Caki2 (cell line): ENCODE measurements around the gene GPRASP1. TPM values are rescaled to one million over a fixed set of nuclear protein-coding genes. Genes with fewer than 3 reads are reported as not detected.
"Not testable (repeated sequence)": the region's sequence is repeated elsewhere in the genome, so short reads cannot be mapped to it uniquely, and the experiment has no call there.

Source experiments
- DNase-seq: peaks from one replicate; pipeline ENCODE4 v3.0.0-alpha.2; 2015; ENCODE audit warnings: low read depth
- in situ Hi-C: cut with HindIII; loops from 2 replicates; pipeline ENCODE4 v1.10.0; 2016; ENCODE audit warnings: low sequenced_read_pairs, low pct_unique_long_range_greater_than_20kb, mixed read lengths
- total RNA-seq: library from RNA; depleted of rRNA; stranded (reverse); fragments of >200 nt; shearing (Covaris generic); gene quantifications from 2 replicates; pipeline ENCODE4 v1.2.3, GENCODE V29; 2014; ENCODE audit warnings: low replicate concordance; rRNA removed

Gene GPRASP1, protein sequence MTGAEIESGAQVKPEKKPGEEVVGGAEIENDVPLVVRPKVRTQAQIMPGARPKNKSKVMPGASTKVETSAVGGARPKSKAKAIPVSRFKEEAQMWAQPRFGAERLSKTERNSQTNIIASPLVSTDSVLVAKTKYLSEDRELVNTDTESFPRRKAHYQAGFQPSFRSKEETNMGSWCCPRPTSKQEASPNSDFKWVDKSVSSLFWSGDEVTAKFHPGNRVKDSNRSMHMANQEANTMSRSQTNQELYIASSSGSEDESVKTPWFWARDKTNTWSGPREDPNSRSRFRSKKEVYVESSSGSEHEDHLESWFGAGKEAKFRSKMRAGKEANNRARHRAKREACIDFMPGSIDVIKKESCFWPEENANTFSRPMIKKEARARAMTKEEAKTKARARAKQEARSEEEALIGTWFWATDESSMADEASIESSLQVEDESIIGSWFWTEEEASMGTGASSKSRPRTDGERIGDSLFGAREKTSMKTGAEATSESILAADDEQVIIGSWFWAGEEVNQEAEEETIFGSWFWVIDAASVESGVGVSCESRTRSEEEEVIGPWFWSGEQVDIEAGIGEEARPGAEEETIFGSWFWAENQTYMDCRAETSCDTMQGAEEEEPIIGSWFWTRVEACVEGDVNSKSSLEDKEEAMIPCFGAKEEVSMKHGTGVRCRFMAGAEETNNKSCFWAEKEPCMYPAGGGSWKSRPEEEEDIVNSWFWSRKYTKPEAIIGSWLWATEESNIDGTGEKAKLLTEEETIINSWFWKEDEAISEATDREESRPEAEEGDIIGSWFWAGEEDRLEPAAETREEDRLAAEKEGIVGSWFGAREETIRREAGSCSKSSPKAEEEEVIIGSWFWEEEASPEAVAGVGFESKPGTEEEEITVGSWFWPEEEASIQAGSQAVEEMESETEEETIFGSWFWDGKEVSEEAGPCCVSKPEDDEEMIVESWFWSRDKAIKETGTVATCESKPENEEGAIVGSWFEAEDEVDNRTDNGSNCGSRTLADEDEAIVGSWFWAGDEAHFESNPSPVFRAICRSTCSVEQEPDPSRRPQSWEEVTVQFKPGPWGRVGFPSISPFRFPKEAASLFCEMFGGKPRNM (N-terminal part only)
- not detected in 2 replicates for total RNA-seq

- no peak for DNase-seq
- in situ Hi-C loops: no loop called here
Measured at GRCh38 chrX:102651242-102652011, at the start of gene GPRASP1. TSS of gene GPRASP1 (plus strand) at chrX:102651483. CDS start at chrX:102653914, 2,431 bp downstream.

DNA sequence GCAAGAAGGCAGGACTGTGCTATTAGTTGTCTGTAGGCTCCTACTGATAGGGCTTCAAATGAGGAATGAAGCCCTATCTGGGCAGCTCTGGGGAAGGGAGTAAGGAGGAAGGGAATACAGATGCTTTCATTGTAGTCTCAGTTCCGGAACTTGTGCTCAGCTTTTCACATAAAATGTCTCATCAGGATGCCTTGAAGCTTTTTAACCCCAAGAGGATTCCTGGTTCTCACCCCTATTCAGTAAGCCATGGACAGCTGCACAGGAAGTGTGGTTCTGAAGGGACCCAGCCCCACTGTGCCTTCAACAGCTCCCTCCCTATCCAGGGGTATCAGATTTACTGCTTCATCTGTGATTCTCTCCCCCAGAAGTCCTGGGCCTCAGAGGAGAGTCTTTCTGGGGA, 47.0 kb upstream of the GPRASP1 start:
- in situ Hi-C loops: no loop called here
- no peak for DNase-seq

- in situ Hi-C loops: no loop called here
- no peak for DNase-seq
Measured at GRCh38 chrX:102606115-102606514, 45.2 kb upstream of the GPRASP1 start.

DNA sequence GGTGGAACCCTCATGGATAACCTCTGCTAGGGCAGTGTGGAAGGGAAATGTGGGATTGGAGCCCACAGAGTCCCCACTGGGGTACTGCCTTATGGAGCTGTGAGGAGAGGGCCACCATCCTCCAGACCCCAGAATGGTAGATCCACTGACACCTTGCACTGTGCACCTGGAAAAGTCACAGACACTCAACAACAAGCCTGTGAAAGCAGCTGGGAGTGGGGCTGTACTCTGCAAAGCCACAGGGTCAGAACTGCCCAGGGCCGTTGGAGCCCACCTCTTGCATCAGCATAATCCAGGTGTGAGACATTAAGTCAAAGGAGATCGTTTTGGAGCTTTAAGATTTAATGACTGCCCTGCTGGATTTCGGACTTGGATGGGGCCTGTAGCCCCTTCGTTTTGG, 40.4 kb upstream of the GPRASP1 start:
- DNase-seq: no peak
- in situ Hi-C loops: no loop called here

- no peak for DNase-seq
- in situ Hi-C loops: no loop called here
Measured at GRCh38 chrX:102624105-102624504, 27.2 kb upstream of the GPRASP1 start.

- DNase-seq: no peak
- in situ Hi-C loops: no loop called here
Measured at GRCh38 chrX:102627640-102628039, 23.6 kb upstream of the GPRASP1 start.

DNA sequence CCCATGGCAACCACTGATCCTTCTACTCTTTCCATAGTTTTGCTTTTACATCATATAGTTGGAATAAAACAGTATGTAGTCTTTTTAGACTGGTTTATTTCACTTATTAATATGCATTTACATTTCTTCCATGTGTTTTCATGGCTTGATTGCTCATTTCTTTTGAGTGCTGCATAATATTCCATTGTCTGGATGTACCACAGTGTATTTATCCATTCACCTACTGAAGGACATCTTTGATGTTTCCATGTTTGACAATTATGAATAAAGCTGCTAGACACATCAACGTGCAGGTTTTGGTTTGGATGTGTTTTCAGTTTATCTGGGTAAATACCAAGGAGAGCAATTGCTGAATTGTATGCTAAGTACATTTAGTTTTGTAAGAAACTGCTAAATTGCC, 13.7 kb upstream of the GPRASP1 start:
- in situ Hi-C loops: no loop called here
- no peak for DNase-seq

- in situ Hi-C loops: no loop called here
- no peak for DNase-seq
Measured at GRCh38 chrX:102650903-102651241, 411 bp upstream of the GPRASP1 start.

GRCh38 chrX:102652031-102652688, 877 bp downstream of the GPRASP1 start:
- in situ Hi-C loops: no loop called here
- DNase-seq: no peak

GRCh38 chrX:102654696-102655095, 3.4 kb downstream of the GPRASP1 start:
- in situ Hi-C loops: no loop called here
- DNase-seq: no peak

GRCh38 chrX:102658556-102658955, 7.3 kb downstream of the GPRASP1 start:
- in situ Hi-C loops: no loop called here
- no peak for DNase-seq

- peak; percentile 73 for DNase-seq
- in situ Hi-C loops: no loop called here
Measured at GRCh38 chrX:102659790-102660757, 8.8 kb downstream of the GPRASP1 start.

DNA sequence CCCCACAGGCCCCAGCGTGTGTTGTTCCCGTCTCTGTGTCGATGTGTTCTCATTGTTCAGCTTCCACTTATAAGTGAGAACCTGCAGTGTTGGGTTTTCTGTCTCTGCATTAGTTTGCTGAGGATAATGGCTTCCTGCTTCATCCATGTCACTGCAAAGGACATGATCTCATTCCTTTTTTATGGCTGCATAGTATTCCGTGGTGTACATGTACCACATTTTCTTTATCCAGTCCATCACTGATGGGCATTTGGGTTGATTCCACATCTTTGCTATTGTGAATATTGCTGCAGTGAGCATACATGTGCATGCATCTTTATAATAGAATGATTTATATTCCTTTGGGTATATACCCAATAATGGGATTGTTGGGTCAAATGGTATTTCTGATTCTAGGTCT, 12.5 kb downstream of the GPRASP1 start:
- DNase-seq, in situ Hi-C loops: not testable (repeated sequence)

- in situ Hi-C loops, DNase-seq: not testable (repeated sequence)
Measured at GRCh38 chrX:102667034-102667433, 15.8 kb downstream of the GPRASP1 start.

DNA sequence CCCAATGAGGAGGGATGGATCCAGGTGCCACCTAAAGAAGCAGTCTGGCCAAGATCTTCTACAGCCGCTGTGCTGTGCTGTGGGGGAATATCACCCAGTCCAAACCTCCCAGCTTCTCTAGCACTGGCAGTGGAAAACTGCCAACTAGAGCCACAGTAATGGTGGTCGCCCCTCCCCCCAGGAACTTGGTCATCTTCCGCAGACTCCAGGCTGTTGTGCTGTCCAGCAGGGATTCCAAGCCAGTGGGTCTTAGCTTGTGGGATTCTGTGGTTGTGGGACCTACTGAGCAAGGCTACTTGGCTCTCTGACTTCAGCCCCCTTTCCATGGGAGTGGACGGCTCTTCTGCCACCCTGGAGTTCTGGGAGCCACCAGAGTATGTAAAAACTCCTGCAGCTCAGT, 18.2 kb downstream of the GPRASP1 start:
- in situ Hi-C loops: no loop called here
- no peak for DNase-seq

GRCh38 chrX:102672856-102673255, 21.6 kb downstream of the GPRASP1 start:
- in situ Hi-C loops: no loop called here
- no peak for DNase-seq

- in situ Hi-C loops, DNase-seq: not testable (repeated sequence)
Measured at GRCh38 chrX:102677479-102677878, 26.2 kb downstream of the GPRASP1 start.
